ENCODE data around the gene IRF6. TPM values are rescaled to one million over a fixed set of nuclear protein-coding genes. Genes with fewer than 3 reads are reported as not detected.

Gene IRF6
- 10 to 100 TPM; 26.8 to 74.4 (median 32.2) TPM for polyA plus RNA-seq
- long read RNA-seq, donor 1: 0 reads
- long read RNA-seq, donor 2, full-length matches to known transcripts: 10 of 16 reads
- long read RNA-seq, donor 2, partial matches to known transcripts: 6 of 16 reads
- long read RNA-seq, donor 2, other reads (novel, unspliced or antisense): 0 of 16 reads
- long read RNA-seq, donor 3, full-length matches to known transcripts: 5 of 14 reads
- long read RNA-seq, donor 3, partial matches to known transcripts: 9 of 14 reads
- long read RNA-seq, donor 3, other reads (novel, unspliced or antisense): 0 of 14 reads
- long read RNA-seq, donor 4: 0 reads
- long read RNA-seq, donor 5, full-length matches to known transcripts: 5 of 5 reads
- long read RNA-seq, donor 5, partial matches to known transcripts: 0 of 5 reads
- long read RNA-seq, donor 5, other reads (novel, unspliced or antisense): 0 of 5 reads
- long read RNA-seq, donor 6, full-length matches to known transcripts: 15 of 47 reads
- long read RNA-seq, donor 6, partial matches to known transcripts: 32 of 47 reads
- long read RNA-seq, donor 6, other reads (novel, unspliced or antisense): 0 of 47 reads
- long read RNA-seq, donor 7: 0 reads
- long read RNA-seq, donor 8, full-length matches to known transcripts: 1 of 1 reads
- long read RNA-seq, donor 8, partial matches to known transcripts: 0 of 1 reads
- long read RNA-seq, donor 8, other reads (novel, unspliced or antisense): 0 of 1 reads
- long read RNA-seq, donor 9, full-length matches to known transcripts: 3 of 3 reads
- long read RNA-seq, donor 9, partial matches to known transcripts: 0 of 3 reads
- long read RNA-seq, donor 9, other reads (novel, unspliced or antisense): 0 of 3 reads
- long read RNA-seq, donor 10, full-length matches to known transcripts: 14 of 23 reads
- long read RNA-seq, donor 10, partial matches to known transcripts: 9 of 23 reads
- long read RNA-seq, donor 10, other reads (novel, unspliced or antisense): 0 of 23 reads

DNA sequence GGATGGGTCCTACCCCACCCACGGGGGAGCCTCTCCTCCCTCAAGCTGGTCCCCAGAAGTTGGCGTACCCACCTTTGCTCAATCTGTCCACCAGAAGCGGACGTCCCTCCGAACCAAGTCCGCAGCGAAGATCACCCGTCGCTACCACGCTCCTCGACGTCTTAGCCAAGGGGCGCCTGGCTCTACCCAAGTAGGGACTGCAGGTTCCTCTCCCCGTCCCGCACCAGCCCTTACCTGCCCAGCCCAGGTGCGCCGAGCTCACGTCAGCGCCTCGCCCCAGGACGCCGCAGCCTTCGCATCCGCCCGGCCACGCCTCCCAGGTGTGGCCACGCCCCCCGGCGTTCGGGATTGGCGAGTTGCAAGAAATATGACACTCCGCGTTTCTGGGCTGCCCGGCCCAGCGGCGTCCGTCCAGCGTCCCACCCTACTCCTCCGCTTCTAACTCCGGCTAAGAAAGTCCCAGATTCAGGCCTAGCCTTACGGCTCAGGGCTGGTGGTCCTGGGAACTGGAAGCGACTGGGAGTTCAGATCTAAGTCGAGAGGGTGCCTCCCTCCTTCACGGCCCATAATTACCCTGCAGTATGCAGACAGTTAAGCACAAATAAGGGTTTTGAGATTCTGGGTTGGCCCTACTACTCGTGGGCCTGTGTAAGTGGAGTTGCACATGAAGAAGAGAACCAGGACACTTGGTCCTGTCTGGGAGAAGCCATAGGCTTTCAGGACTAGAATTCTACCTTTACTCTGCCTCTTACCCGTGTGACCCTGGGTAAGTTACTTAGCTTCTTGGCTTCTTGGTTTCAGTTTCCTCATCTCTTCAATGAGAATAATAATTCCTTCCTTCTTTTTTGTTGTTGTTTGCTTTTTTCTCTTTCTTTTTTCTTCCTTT is at the start of gene IRF6:
IRF6 (minus strand) TSS at position 268 of the 886 bp plus-strand sequence. CDS start 4,729 bp downstream, outside the sequence.
- Histone ChIP-seq H3K4me1 (ENCODE audit: control insufficient read depth in 3 of 3, insufficient read depth in 2 of 3, low read depth in 1 of 3, low read length in 2 of 3) (peaks cover 3 to 59% (median 11%) of the 10 kb centered on the region in 3 donors), H3K27me3 (ENCODE audit: control insufficient read depth in 3 of 3, insufficient read depth in 3 of 3, low read length in 3 of 3) (no peaks in the 10 kb centered on the region)
- FAIRE-seq: no peak

DNA sequence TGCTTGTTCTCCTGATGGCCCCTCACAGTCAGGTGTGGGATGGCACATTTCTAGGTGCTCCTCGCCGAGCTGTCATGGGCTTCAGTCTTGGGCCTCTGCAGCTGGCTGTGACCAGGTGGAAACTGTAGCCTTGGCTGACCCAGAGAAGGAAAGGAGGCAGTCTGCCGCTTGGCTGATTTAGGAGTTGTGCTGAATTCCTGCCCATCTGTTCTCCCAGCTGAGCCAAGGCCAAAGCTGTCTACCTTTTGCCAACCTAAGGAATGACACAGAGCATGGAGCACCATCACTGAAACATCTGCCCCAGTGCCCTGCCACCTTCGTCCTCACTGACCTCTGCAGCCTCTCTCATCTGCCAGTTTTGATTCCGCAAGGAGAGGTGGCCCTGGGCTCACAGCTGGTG is 49.7 kb upstream of the IRF6 start:
- DNase-seq: no peak
- H3K27me3 ChIP-seq (ENCODE audit: control insufficient read depth in 3 of 3, insufficient read depth in 3 of 3, low read length in 3 of 3): no peaks in the 10 kb centered on the region
- peaks cover 2 to 19% (median 4%) of the 10 kb centered on the region in 3 donors for H3K36me3 ChIP-seq (ENCODE audit: control insufficient read depth in 3 of 3, insufficient read depth in 2 of 3, low read depth in 1 of 3, low read length in 3 of 3)
- H3K4me3 ChIP-seq (ENCODE audit: low read depth in 1 of 3, low read length in 3 of 3): no peak overlapping the region
- no peaks in the 10 kb centered on the region for H3K9me3 ChIP-seq (ENCODE audit: control insufficient read depth in 2 of 2, insufficient read depth in 1 of 2, low read depth in 1 of 2, low read length in 1 of 2)
- H3K27ac ChIP-seq (ENCODE audit: low read depth in 1 of 3, low read length in 2 of 3): no peak overlapping the region
- WGBS, 3 donors: 82 to 92% (median 90%) methylated on average over 5 of the region's 5 CpGs
- no peaks in the 10 kb centered on the region for H3K4me1 ChIP-seq (ENCODE audit: control insufficient read depth in 3 of 3, insufficient read depth in 2 of 3, low read depth in 1 of 3, low read length in 2 of 3)
- no peak for FAIRE-seq

More for the DNA sequence above, at the start of gene IRF6:
- Histone ChIP-seq H3K4me3 (ENCODE audit: low read depth in 1 of 3, low read length in 3 of 3) (peak within 1 kb of the TSS; percentile 39 to 91 (median 74)), H3K9me3 (ENCODE audit: control insufficient read depth in 2 of 2, insufficient read depth in 1 of 2, low read depth in 1 of 2, low read length in 1 of 2) (no peaks in the 10 kb centered on the region), H3K27ac (ENCODE audit: low read depth in 1 of 3, low read length in 2 of 3) (peak within 1 kb of the TSS; percentile 82 to 87 (median 86)), H3K36me3 (ENCODE audit: control insufficient read depth in 3 of 3, insufficient read depth in 2 of 3, low read depth in 1 of 3, low read length in 3 of 3) (peaks cover 0 to 8% (median 2%) of the 10 kb centered on the region in 3 donors)
- 2 to 5% (median 4%) methylated on average over 46 of the region's 46 CpGs for WGBS, 3 donors
- DNase-seq: peak; percentile 97 to 98

DNA sequence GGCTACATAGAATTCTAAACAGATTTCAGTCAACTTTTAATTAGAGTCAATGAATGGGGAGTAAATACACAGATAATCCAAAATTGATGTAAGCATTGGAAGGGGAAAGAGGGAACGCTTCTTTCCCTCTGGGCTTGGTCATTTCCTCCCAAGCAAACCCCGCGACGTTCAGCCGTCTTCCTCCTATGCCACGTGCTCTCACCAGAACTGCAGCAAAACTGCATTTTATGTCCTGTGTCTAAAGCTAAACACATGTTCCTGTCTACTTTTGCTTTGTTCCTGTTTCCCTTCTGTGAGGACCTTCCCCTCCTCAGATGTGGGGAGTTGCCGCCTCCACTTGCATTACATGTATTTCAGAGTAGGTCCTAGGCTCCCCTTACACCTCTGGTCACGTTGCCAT is 49.1 kb upstream of the IRF6 start:
- 79 to 90% (median 88%) methylated on average over 8 of the region's 8 CpGs for WGBS, 3 donors
- Histone ChIP-seq H3K27me3 (ENCODE audit: control insufficient read depth in 3 of 3, insufficient read depth in 3 of 3, low read length in 3 of 3) (no peaks in the 10 kb centered on the region), H3K36me3 (ENCODE audit: control insufficient read depth in 3 of 3, insufficient read depth in 2 of 3, low read depth in 1 of 3, low read length in 3 of 3) (peaks cover 2 to 19% (median 4%) of the 10 kb centered on the region in 3 donors), H3K27ac (ENCODE audit: low read depth in 1 of 3, low read length in 2 of 3) (no peak overlapping the region), H3K9me3 (ENCODE audit: control insufficient read depth in 2 of 2, insufficient read depth in 1 of 2, low read depth in 1 of 2, low read length in 1 of 2) (no peaks in the 10 kb centered on the region), H3K4me3 (ENCODE audit: low read depth in 1 of 3, low read length in 3 of 3) (no peak overlapping the region), H3K4me1 (ENCODE audit: control insufficient read depth in 3 of 3, insufficient read depth in 2 of 3, low read depth in 1 of 3, low read length in 2 of 3) (no peaks in the 10 kb centered on the region)
- DNase-seq (no peak), FAIRE-seq (no peak)

DNA sequence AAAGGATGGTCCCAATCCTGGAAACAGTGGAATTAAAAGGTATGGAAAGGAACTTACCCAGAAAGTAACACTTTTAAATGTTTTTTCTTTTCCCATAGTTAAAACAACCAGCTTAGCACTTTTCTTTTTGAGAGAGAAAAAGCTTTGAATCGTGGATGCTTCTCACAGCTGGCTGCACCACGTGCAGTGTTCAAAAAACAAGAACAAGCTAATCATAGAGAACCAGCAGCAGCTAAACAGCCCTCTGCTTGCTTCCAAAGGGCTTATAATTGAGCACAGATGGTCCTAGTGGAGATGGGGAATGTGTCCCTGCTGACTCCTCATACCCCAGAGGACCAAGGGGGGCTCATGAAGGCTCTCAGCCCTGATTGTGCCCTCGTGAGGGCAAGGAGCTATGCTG is 48.3 kb upstream of the IRF6 start:
- no peak for FAIRE-seq
- H3K27ac ChIP-seq (ENCODE audit: low read depth in 1 of 3, low read length in 2 of 3): no peak overlapping the region
- H3K4me1 ChIP-seq (ENCODE audit: control insufficient read depth in 3 of 3, insufficient read depth in 2 of 3, low read depth in 1 of 3, low read length in 2 of 3): no peaks in the 10 kb centered on the region
- H3K27me3 ChIP-seq (ENCODE audit: control insufficient read depth in 3 of 3, insufficient read depth in 3 of 3, low read length in 3 of 3): no peaks in the 10 kb centered on the region
- WGBS, 3 donors: 59 to 83% (median 72%) methylated on average over 3 of the region's 3 CpGs
- no peak for DNase-seq
- H3K4me3 ChIP-seq (ENCODE audit: low read depth in 1 of 3, low read length in 3 of 3): no peak overlapping the region
- H3K9me3 ChIP-seq (ENCODE audit: control insufficient read depth in 2 of 2, insufficient read depth in 1 of 2, low read depth in 1 of 2, low read length in 1 of 2): no peaks in the 10 kb centered on the region
- H3K36me3 ChIP-seq (ENCODE audit: control insufficient read depth in 3 of 3, insufficient read depth in 2 of 3, low read depth in 1 of 3, low read length in 3 of 3): peaks cover 2 to 26% (median 4%) of the 10 kb centered on the region in 3 donors

DNA sequence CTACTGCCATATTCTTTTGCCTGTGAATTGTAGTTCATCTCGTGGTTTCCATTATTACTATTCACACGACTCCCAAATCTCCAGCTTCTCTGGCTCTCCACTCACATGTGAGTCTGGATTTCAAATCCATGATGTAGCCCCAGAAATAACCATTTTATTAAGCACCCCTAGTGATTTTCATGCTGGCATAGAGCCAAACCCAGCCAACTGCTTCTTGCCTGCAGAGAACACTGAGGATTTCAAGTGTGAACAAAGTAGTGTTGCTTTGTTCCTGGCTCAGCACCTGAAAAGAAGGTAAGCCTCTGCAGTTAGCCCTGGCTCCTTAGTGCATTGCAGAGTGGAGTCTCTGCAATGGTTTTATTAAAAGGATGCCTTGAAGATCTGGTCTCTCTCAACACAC is 47.7 kb upstream of the IRF6 start:
- Histone ChIP-seq H3K27ac (ENCODE audit: low read depth in 1 of 3, low read length in 2 of 3) (no peak overlapping the region), H3K4me3 (ENCODE audit: low read depth in 1 of 3, low read length in 3 of 3) (no peak overlapping the region), H3K36me3 (ENCODE audit: control insufficient read depth in 3 of 3, insufficient read depth in 2 of 3, low read depth in 1 of 3, low read length in 3 of 3) (peaks cover 2 to 31% (median 4%) of the 10 kb centered on the region in 3 donors), H3K9me3 (ENCODE audit: control insufficient read depth in 2 of 2, insufficient read depth in 1 of 2, low read depth in 1 of 2, low read length in 1 of 2) (no peaks in the 10 kb centered on the region), H3K27me3 (ENCODE audit: control insufficient read depth in 3 of 3, insufficient read depth in 3 of 3, low read length in 3 of 3) (no peaks in the 10 kb centered on the region), H3K4me1 (ENCODE audit: control insufficient read depth in 3 of 3, insufficient read depth in 2 of 3, low read depth in 1 of 3, low read length in 2 of 3) (no peaks in the 10 kb centered on the region)
- FAIRE-seq (no peak), DNase-seq (no peak)
- 91 to 93% (median 92%) methylated on average over 2 of the region's 2 CpGs for WGBS, 3 donors

DNA sequence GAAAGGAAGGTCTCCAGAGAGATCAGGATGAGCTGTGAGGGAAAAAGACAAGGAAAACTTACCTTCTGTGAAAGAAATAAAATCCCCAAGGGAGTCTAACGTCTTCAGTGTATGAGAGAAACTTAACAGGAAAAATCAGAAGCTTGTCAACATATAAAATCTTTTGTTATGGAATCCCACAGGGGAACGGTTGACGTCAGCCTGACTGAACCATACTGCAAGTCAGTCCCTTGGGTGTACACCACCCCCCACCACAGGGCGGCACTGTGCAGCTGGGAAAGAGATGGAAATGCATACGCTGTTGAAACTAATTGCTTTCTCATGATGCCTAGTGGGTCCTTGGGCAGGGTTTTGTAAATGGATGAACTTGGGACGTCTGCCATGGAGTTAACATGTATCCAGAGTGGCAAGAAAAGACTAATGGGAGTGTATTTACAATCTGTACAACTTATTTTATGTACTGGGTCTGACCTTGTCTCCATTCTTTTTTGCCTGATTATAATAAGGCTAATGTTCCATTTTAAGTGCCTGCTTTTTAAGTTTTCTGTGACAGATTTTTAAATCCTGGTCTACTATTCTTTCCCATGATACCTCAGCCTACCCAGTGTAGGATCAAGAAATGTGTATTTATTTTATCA is 44.5 kb upstream of the IRF6 start:
- no peaks in the 10 kb centered on the region for H3K9me3 ChIP-seq (ENCODE audit: control insufficient read depth in 2 of 2, insufficient read depth in 1 of 2, low read depth in 1 of 2, low read length in 1 of 2)
- no peak overlapping the region for H3K4me3 ChIP-seq (ENCODE audit: low read depth in 1 of 3, low read length in 3 of 3)
- DNase-seq (peak in 1 of 2 donors; percentile 40), FAIRE-seq (no peak)
- no peak overlapping the region for H3K27ac ChIP-seq (ENCODE audit: low read depth in 1 of 3, low read length in 2 of 3)
- 64 to 77% (median 68%) methylated on average over 6 of the region's 6 CpGs for WGBS, 3 donors
- no peaks in the 10 kb centered on the region for H3K27me3 ChIP-seq (ENCODE audit: control insufficient read depth in 3 of 3, insufficient read depth in 3 of 3, low read length in 3 of 3)
- H3K36me3 ChIP-seq (ENCODE audit: control insufficient read depth in 3 of 3, insufficient read depth in 2 of 3, low read depth in 1 of 3, low read length in 3 of 3): peaks cover 2 to 38% (median 4%) of the 10 kb centered on the region in 3 donors
- no peaks in the 10 kb centered on the region for H3K4me1 ChIP-seq (ENCODE audit: control insufficient read depth in 3 of 3, insufficient read depth in 2 of 3, low read depth in 1 of 3, low read length in 2 of 3)

DNA sequence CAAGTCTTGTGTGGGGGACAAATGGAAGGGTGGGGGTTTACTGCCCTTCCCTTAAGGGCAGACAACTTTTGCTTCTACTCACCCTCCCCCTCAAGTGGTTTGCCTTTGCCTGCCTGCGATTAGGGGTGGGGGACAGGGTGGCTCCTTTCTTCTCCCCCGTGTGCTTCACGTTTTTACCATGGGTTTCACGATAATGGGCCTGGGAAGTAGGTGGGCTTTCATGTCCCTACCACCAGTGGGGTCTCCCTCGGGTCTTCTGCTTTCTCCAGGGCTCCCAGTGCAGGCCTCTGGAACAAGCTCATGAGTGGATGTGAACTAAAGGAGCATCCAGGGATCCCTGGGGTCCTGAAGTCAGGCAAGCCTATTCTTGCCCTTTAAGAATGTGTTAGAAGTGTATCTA is 43.4 kb upstream of the IRF6 start:
- H3K4me3 ChIP-seq (ENCODE audit: low read depth in 1 of 3, low read length in 3 of 3): no peak overlapping the region
- H3K36me3 ChIP-seq (ENCODE audit: control insufficient read depth in 3 of 3, insufficient read depth in 2 of 3, low read depth in 1 of 3, low read length in 3 of 3): peaks cover 4 to 36% (median 9%) of the 10 kb centered on the region in 3 donors
- no peaks in the 10 kb centered on the region for H3K27me3 ChIP-seq (ENCODE audit: control insufficient read depth in 3 of 3, insufficient read depth in 3 of 3, low read length in 3 of 3)
- H3K9me3 ChIP-seq (ENCODE audit: control insufficient read depth in 2 of 2, insufficient read depth in 1 of 2, low read depth in 1 of 2, low read length in 1 of 2): no peaks in the 10 kb centered on the region
- no peak overlapping the region for H3K27ac ChIP-seq (ENCODE audit: low read depth in 1 of 3, low read length in 2 of 3)
- DNase-seq (no peak), FAIRE-seq (no peak)
- 84 to 89% (median 88%) methylated on average over 5 of the region's 5 CpGs for WGBS, 3 donors
- H3K4me1 ChIP-seq (ENCODE audit: control insufficient read depth in 3 of 3, insufficient read depth in 2 of 3, low read depth in 1 of 3, low read length in 2 of 3): no peaks in the 10 kb centered on the region
